Mesenchymal stem cell (in vitro differentiated cells and primary cell): ENCODE results near the gene TSBP1.

Source experiments
- DNase-seq: peaks from one replicate; pipeline ENCODE4 v3.0.0-alpha.2; 2013
- H2AFZ ChIP-seq: one replicate; pipeline ENCODE4 v1.6.1; 2013; ENCODE audit warnings: low read depth, mild to moderate bottlenecking, control low read depth, inconsistent platforms, low read length, moderate library complexity
- H2AK5ac ChIP-seq: 2 replicates; pipeline ENCODE4 v1.6.1; 2013; ENCODE audit warnings: low read length, moderate library complexity, mild to moderate bottlenecking, inconsistent platforms; ENCODE audit not compliant: severe bottlenecking
- H2BK120ac ChIP-seq: one replicate; pipeline ENCODE4 v1.6.1; 2013; ENCODE audit warnings: low read depth, mild to moderate bottlenecking, inconsistent platforms, low read length, moderate library complexity
- H2BK12ac ChIP-seq, 2 experiments: one replicate each; pipeline ENCODE4 v1.6.1; 2013; ENCODE audit warnings: inconsistent platforms in 2 of 2, low read length in 2 of 2, mild to moderate bottlenecking in 2 of 2, moderate library complexity in 2 of 2, control low read depth in 1 of 2
- H2BK15ac ChIP-seq: one replicate; pipeline ENCODE4 v1.6.1; 2013; ENCODE audit warnings: mild to moderate bottlenecking, low read depth, inconsistent platforms; ENCODE audit not compliant: poor library complexity, severe bottlenecking
- H2BK5ac ChIP-seq: 2 replicates; pipeline ENCODE4 v1.6.1; 2013; ENCODE audit warnings: low read depth, mild to moderate bottlenecking, low read length, control low read depth, inconsistent platforms; ENCODE audit not compliant: poor library complexity, severe bottlenecking
- H3K14ac ChIP-seq, 2 experiments: one replicate each; pipeline ENCODE4 v1.6.1; 2013; ENCODE audit warnings: inconsistent platforms in 2 of 2, low read length in 2 of 2, control low read depth in 1 of 2, mild to moderate bottlenecking in 1 of 2, moderate library complexity in 1 of 2
- H3K18ac ChIP-seq, 2 experiments: one replicate each; pipeline ENCODE4 v1.6.1; 2013; ENCODE audit warnings: inconsistent platforms in 2 of 2, low read length in 2 of 2, control low read depth in 1 of 2, low read depth in 1 of 2, mild to moderate bottlenecking in 1 of 2
- H3K23ac ChIP-seq, 2 experiments: one replicate each; pipeline ENCODE4 v1.6.1; 2013; ENCODE audit warnings: inconsistent platforms in 2 of 2, low read length in 2 of 2, mild to moderate bottlenecking in 2 of 2, moderate library complexity in 2 of 2, control low read depth in 1 of 2
- H3K27ac ChIP-seq: 2 replicates; pipeline ENCODE4 v1.5.1; 2013; ENCODE audit warnings: mild to moderate bottlenecking, moderate library complexity, low read length, control low read depth, inconsistent platforms; ENCODE audit not compliant: poor library complexity, severe bottlenecking
- H3K27me3 ChIP-seq, 2 experiments: 2 replicates each; pipeline versions ENCODE4 v1.6.1 to v1.7.0; 2013; ENCODE audit warnings: low read length in 2 of 2, mild to moderate bottlenecking in 2 of 2, moderate library complexity in 2 of 2, control low read depth in 1 of 2, inconsistent platforms in 1 of 2; ENCODE audit not compliant: control insufficient read depth in 1 of 2, insufficient read depth in 1 of 2
- H3K36me3 ChIP-seq, 2 experiments: 2 replicates each; pipeline versions ENCODE4 v1.6.1 to v1.7.0; 2013; ENCODE audit warnings: low read length in 2 of 2, control low read depth in 1 of 2, inconsistent platforms in 1 of 2, low read depth in 1 of 2, mild to moderate bottlenecking in 1 of 2; ENCODE audit not compliant: insufficient read depth in 2 of 2, control insufficient read depth in 1 of 2
- H3K4ac ChIP-seq, 2 experiments: one replicate each; pipeline ENCODE4 v1.6.1; 2013; ENCODE audit warnings: inconsistent platforms in 2 of 2, low read length in 2 of 2, mild to moderate bottlenecking in 2 of 2, moderate library complexity in 2 of 2, control low read depth in 1 of 2, low read depth in 1 of 2
- H3K4me1 ChIP-seq: 2 replicates; pipeline ENCODE4 v1.6.1; 2013; ENCODE audit warnings: low read depth, low read length, control low read depth; ENCODE audit not compliant: control insufficient read depth, insufficient read depth
- H3K4me2 ChIP-seq: 2 replicates; pipeline ENCODE4 v1.6.1; 2013; ENCODE audit warnings: low read length, mild to moderate bottlenecking, inconsistent platforms; ENCODE audit not compliant: poor library complexity, severe bottlenecking
- H3K4me3 ChIP-seq, 2 experiments: 2 replicates each; pipeline versions ENCODE4 v1.5.1 to v1.7.0; 2013; ENCODE audit warnings: low read length in 2 of 2, mild to moderate bottlenecking in 2 of 2, control low read depth in 1 of 2, low read depth in 1 of 2; ENCODE audit not compliant: insufficient read depth in 1 of 2
- H3K79me1 ChIP-seq: replicated peaks from 2 replicates; pipeline ENCODE4 v1.6.1; 2013; ENCODE audit warnings: mild to moderate bottlenecking, control low read depth, low read length, inconsistent platforms; ENCODE audit not compliant: poor library complexity, severe bottlenecking
- H3K9ac ChIP-seq: 2 replicates; pipeline ENCODE4 v1.7.0; 2013; ENCODE audit warnings: mild to moderate bottlenecking, low read length, moderate library complexity
- H3K9me3 ChIP-seq: 2 replicates; pipeline ENCODE4 v1.7.0; 2013; ENCODE audit warnings: mild to moderate bottlenecking, low read length; ENCODE audit not compliant: control insufficient read depth
- H4K8ac ChIP-seq: one replicate; pipeline ENCODE4 v1.6.1; 2013; ENCODE audit warnings: inconsistent platforms, mild to moderate bottlenecking, low read length, moderate library complexity
- H4K91ac ChIP-seq: one replicate; pipeline ENCODE4 v1.6.1; 2013; ENCODE audit warnings: mild to moderate bottlenecking, low read length, inconsistent platforms
- WGBS: methylation state at CpG from one replicate; pipeline ENCODE4 v1.1.7; 2013; ENCODE audit warnings: mixed read lengths; 5-methylcytosine and 5-hydroxymethylcytosine counted together

The TSBP1 gene

DNA sequence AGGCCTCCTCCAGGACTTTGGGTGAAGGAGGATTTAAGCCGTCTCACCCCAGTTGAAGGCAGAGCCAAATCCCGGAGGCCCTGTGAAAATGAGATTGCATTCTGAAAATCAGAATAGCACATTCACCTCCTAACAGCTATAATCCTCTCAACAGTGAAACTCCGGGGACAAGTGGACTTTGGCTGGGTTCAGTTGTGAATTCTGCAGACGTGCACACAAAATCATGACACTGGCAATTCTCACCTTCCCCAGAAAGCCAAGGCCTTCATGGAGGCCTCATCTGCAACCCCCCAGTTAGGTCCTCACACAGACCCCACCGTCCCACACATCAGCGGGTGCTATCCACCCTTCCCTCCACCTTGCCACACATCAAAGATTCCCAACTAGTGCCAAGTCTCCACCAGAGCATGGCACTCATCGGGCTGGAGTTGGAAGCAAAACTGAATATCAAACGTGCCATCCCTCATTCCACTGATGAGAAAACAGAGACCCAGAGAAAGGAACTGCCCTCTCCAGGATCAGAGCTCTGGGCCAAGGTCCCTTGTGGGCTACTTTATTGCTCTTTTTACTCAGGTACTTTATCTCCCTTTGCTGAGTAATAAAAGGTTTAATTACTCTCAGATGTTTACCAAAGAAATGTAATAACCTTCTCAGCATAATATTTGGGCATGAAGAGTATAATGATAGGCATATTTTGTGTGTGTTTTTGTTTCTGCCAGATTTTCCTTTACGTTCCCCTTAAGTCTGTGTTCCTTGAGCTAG, 40.0 kb upstream of the TSBP1 start:
- no peak overlapping the region for H3K4me2 ChIP-seq
- H3K9ac ChIP-seq: no peak overlapping the region
- H3K9me3 ChIP-seq: no peaks in the 10 kb centered on the region
- no peaks in the 10 kb centered on the region for H3K36me3 ChIP-seq
- H3K27ac ChIP-seq: no peak overlapping the region
- H2AK5ac ChIP-seq: no peak overlapping the region
- no peak overlapping the region for H3K23ac ChIP-seq
- H3K27me3 ChIP-seq: peaks cover 47 to 77% of the 10 kb centered on the region in 2 experiments
- no peaks in the 10 kb centered on the region for H3K79me1 ChIP-seq
- H2BK15ac ChIP-seq: no peak overlapping the region
- H3K4ac ChIP-seq: no peak overlapping the region
- H2BK12ac ChIP-seq: no peak overlapping the region
- no peak overlapping the region for H4K8ac ChIP-seq
- no peak for DNase-seq
- no peak overlapping the region for H4K91ac ChIP-seq
- no peak overlapping the region for H3K4me3 ChIP-seq
- no peak overlapping the region for H3K14ac ChIP-seq
- peak overlapping the region; percentile 24 for H2AFZ ChIP-seq
- H3K4me1 ChIP-seq: no peaks in the 10 kb centered on the region
- H2BK120ac ChIP-seq: no peak overlapping the region
- 69% methylated on average over 9 of the region's 9 CpGs for WGBS
- no peak overlapping the region for H2BK5ac ChIP-seq
- no peak overlapping the region for H3K18ac ChIP-seq

- no peak overlapping the region for H3K27ac ChIP-seq
- H3K4ac ChIP-seq: no peak overlapping the region
- H2BK5ac ChIP-seq: no peak overlapping the region
- no peak overlapping the region for H3K18ac ChIP-seq
- no peak overlapping the region for H2BK12ac ChIP-seq
- H3K4me1 ChIP-seq: no peaks in the 10 kb centered on the region
- H3K14ac ChIP-seq: no peak overlapping the region
- H4K91ac ChIP-seq: no peak overlapping the region
- no peak overlapping the region for H2BK15ac ChIP-seq
- no peak overlapping the region for H3K4me3 ChIP-seq
- no peak overlapping the region for H2BK120ac ChIP-seq
- H3K9me3 ChIP-seq: no peaks in the 10 kb centered on the region
- H3K36me3 ChIP-seq: no peaks in the 10 kb centered on the region
- H4K8ac ChIP-seq: no peak overlapping the region
- 38% methylated on average over 5 of the region's 5 CpGs for WGBS
- H3K9ac ChIP-seq: no peak overlapping the region
- DNase-seq: no peak
- H2AK5ac ChIP-seq: no peak overlapping the region
- no peak overlapping the region for H3K4me2 ChIP-seq
- peaks cover 46 to 77% of the 10 kb centered on the region in 2 experiments for H3K27me3 ChIP-seq
- no peak overlapping the region for H2AFZ ChIP-seq
- no peaks in the 10 kb centered on the region for H3K79me1 ChIP-seq
- no peak overlapping the region for H3K23ac ChIP-seq
Observed at GRCh38 chr6:32410906-32411305, 39.2 kb upstream of the TSBP1 start.

GRCh38 chr6:32406857-32407256, 35.2 kb upstream of the TSBP1 start, which contains the start of gene BTNL2:
BTNL2 (minus strand) TSS chr6:32407181; CDS start chr6:32407123, 58 bp downstream.
- no peak within 1 kb of the TSS for H3K27ac ChIP-seq
- no peak within 1 kb of the TSS for H4K91ac ChIP-seq
- H3K23ac ChIP-seq: no peak within 1 kb of the TSS
- no peak within 1 kb of the TSS for H3K4ac ChIP-seq
- H2BK5ac ChIP-seq: no peak within 1 kb of the TSS
- H3K4me3 ChIP-seq: no peak within 1 kb of the TSS
- DNase-seq: no peak
- H3K9ac ChIP-seq: no peak within 1 kb of the TSS
- no peak within 1 kb of the TSS for H2BK12ac ChIP-seq
- no peak within 1 kb of the TSS for H2BK15ac ChIP-seq
- H3K79me1 ChIP-seq: no peaks in the 10 kb centered on the region
- H3K27me3 ChIP-seq: peaks cover 51 to 80% of the 10 kb centered on the region in 2 experiments
- 77% methylated on average over 4 of the region's 4 CpGs for WGBS
- no peak within 1 kb of the TSS for H2AFZ ChIP-seq
- peaks cover 1% of the 10 kb centered on the region for H3K4me1 ChIP-seq
- no peaks in the 10 kb centered on the region for H3K9me3 ChIP-seq
- H2BK120ac ChIP-seq: no peak within 1 kb of the TSS
- no peak within 1 kb of the TSS for H4K8ac ChIP-seq
- no peak within 1 kb of the TSS for H2AK5ac ChIP-seq
- no peaks in the 10 kb centered on the region for H3K36me3 ChIP-seq
- H3K4me2 ChIP-seq: no peak within 1 kb of the TSS
- no peak within 1 kb of the TSS for H3K14ac ChIP-seq
- H3K18ac ChIP-seq: no peak within 1 kb of the TSS

GRCh38 chr6:32406197-32406596, 34.5 kb upstream of the TSBP1 start:
- H3K4ac ChIP-seq: no peak overlapping the region
- no peak overlapping the region for H2BK5ac ChIP-seq
- H2BK120ac ChIP-seq: no peak overlapping the region
- H3K23ac ChIP-seq: no peak overlapping the region
- H2AFZ ChIP-seq: no peak overlapping the region
- H4K91ac ChIP-seq: no peak overlapping the region
- H2BK12ac ChIP-seq: no peak overlapping the region
- H3K27ac ChIP-seq: no peak overlapping the region
- H3K18ac ChIP-seq: no peak overlapping the region
- H3K4me2 ChIP-seq: no peak overlapping the region
- H3K27me3 ChIP-seq: peaks cover 45 to 80% of the 10 kb centered on the region in 2 experiments
- H3K9me3 ChIP-seq: no peaks in the 10 kb centered on the region
- DNase-seq: no peak
- no peaks in the 10 kb centered on the region for H3K36me3 ChIP-seq
- no peak overlapping the region for H3K9ac ChIP-seq
- H4K8ac ChIP-seq: no peak overlapping the region
- no peak overlapping the region for H2AK5ac ChIP-seq
- no peak overlapping the region for H2BK15ac ChIP-seq
- no peaks in the 10 kb centered on the region for H3K79me1 ChIP-seq
- 82% methylated on average over 7 of the region's 9 CpGs for WGBS
- H3K4me3 ChIP-seq: no peak overlapping the region
- H3K14ac ChIP-seq: no peak overlapping the region
- peaks cover 1% of the 10 kb centered on the region for H3K4me1 ChIP-seq
